VCaP (cell line): ENCODE measurements around the gene ETS2.
A peak's percentile ranks its signal among the peaks of the same experiment; 100 is the strongest.

Source experiments
- H3K27ac ChIP-seq: fragments of 450-650 bp; 2 replicates; pipeline ENCODE4 v1.5.1; 2017
- CTCF ChIP-seq: fragments of 450-650 bp; conservative IDR thresholded peaks from 2 replicates; pipeline ENCODE4 v1.5.1; 2017; ENCODE audit warnings: mild to moderate bottlenecking, moderate library complexity

The ETS2 gene

GRCh38 chr21:38805328-38806152 lies at the start of gene ETS2:
Gene ETS2, plus strand, starts transcription at chr21:38805929. Its CDS starts 4,106 bp downstream, at chr21:38810035.
- H3K27ac ChIP-seq = peak within 1 kb of the TSS; percentile 89
- peak; percentile 48 for TF ChIP-seq CTCF

GRCh38 chr21:38756746-38757145 lies 49.0 kb upstream of the ETS2 start:
- no peak for TF ChIP-seq CTCF
- H3K27ac ChIP-seq = no peak overlapping the region

- H3K27ac ChIP-seq = no peak overlapping the region
- no peak for TF ChIP-seq CTCF
These were observed 47.1 kb upstream of the ETS2 start for GRCh38 chr21:38758501-38759214.

DNA sequence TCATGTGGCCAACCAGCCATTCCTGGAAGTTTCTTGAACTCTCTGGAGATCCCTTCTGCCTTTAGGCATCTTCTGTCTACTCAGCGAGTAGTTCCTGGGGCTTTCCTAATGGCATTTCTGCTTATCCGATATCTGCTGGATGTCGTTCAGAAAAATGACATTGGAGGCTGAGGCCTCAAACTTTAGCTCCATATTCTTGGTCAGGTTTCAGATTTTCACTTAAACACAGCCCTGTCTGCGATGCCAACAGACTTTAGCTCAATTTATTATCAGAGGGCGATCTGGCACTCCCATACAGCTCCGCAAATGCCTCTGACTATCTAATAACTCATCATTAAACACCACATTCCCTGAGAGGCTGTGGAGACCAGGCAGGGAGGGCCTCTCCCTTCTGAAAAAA lies 46.3 kb upstream of the ETS2 start:
- H3K27ac ChIP-seq = no peak overlapping the region
- no peak for TF ChIP-seq CTCF

DNA sequence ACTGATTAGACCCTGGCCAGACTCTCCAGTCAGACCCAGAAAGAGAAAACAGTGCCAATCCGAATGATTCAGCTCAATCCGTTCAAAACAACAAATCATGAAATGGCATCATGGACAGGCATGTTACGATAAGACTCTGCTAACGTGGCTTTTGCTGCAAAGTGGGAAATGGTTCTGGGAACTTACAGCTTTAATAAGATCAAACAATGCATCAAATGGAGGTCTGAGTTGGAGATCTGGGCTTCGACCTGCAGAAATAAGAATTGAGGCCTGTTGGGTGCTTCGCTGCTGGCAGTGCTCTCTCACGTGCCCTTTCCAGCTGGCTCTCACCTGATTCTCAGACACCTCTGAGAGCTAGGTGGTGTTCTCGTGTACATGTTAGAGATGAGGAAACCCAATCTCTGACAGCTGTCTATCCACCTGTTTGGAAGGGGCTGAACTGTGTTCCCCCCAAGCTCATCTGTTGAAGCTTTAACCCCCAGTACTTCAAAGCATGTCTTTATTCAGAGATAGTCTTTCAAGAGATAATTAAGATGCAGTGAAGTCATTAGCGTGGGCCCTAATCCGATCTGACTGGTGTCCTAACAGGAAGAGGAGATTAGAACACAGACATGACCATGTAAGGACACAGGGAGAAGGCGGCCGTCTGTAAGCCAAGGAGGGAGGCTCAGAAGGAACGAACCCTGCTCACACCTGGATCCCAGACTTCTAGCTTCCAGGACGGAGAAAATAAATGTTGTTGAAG lies 45.5 kb upstream of the ETS2 start:
- no peak overlapping the region for H3K27ac ChIP-seq
- TF ChIP-seq CTCF = no peak

GRCh38 chr21:38760762-38761155 lies 45.0 kb upstream of the ETS2 start:
- no peak for TF ChIP-seq CTCF
- H3K27ac ChIP-seq = no peak overlapping the region

DNA sequence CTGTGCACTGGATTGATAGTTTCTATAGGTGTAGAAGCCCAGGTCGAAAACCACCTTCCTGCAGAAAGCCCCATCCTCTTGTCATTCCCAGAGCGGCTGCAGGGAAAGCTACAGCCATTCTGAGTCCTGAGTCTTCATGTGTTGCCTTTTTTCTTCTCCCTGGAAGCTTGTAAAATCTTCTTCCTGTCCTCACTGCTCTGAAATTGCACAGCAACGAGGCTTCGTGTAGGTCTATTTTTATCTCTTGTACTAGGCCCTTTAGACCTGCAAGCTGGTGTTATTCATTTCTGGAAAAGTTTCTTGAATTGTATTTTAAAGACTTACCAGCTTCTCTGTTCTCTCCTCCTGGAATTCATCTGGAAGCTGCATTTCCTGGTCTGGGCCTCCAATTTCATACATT lies 44.2 kb upstream of the ETS2 start:
- H3K27ac ChIP-seq = no peak overlapping the region
- TF ChIP-seq CTCF = no peak
